Mesodermal cell (in vitro differentiated cells): ENCODE data around the gene PRDM1.
A peak's percentile ranks its signal among the peaks of the same experiment; 100 is the strongest.

ENCODE experiments used
- H3K27ac ChIP-seq: 2 replicates; pipeline ENCODE4 v1.7.0; 2013; ENCODE audit warnings: mild to moderate bottlenecking, low read depth, low read length, moderate library complexity; ENCODE audit not compliant: severe bottlenecking
- H3K36me3 ChIP-seq: 2 replicates; pipeline ENCODE4 v1.7.1; 2013; ENCODE audit warnings: mild to moderate bottlenecking, low read length, moderate library complexity; ENCODE audit not compliant: control insufficient read depth, insufficient read depth
- H3K4me1 ChIP-seq: one replicate; pipeline ENCODE4 v1.7.1; 2013; ENCODE audit warnings: mild to moderate bottlenecking, low read length; ENCODE audit not compliant: insufficient read depth, control insufficient read depth, poor library complexity, severe bottlenecking
- H3K4me3 ChIP-seq: 2 replicates; pipeline ENCODE4 v1.7.0; 2013; ENCODE audit warnings: low read length, control low read depth, mild to moderate bottlenecking; ENCODE audit not compliant: insufficient read depth, poor library complexity, severe bottlenecking; ENCODE audit errors: extremely low read depth
- H3K9me3 ChIP-seq: 2 replicates; pipeline ENCODE4 v1.7.1; 2013; ENCODE audit warnings: mild to moderate bottlenecking, low read length, moderate library complexity; ENCODE audit not compliant: control insufficient read depth
- WGBS, 2 experiments: methylation state at CpG; one replicate each; pipeline ENCODE4 v1.1.5; 2013; ENCODE audit warnings: missing lambda C conversion rate in 2 of 2; ENCODE audit not compliant: insufficient coverage in 2 of 2; 5-methylcytosine and 5-hydroxymethylcytosine counted together

Gene PRDM1

DNA sequence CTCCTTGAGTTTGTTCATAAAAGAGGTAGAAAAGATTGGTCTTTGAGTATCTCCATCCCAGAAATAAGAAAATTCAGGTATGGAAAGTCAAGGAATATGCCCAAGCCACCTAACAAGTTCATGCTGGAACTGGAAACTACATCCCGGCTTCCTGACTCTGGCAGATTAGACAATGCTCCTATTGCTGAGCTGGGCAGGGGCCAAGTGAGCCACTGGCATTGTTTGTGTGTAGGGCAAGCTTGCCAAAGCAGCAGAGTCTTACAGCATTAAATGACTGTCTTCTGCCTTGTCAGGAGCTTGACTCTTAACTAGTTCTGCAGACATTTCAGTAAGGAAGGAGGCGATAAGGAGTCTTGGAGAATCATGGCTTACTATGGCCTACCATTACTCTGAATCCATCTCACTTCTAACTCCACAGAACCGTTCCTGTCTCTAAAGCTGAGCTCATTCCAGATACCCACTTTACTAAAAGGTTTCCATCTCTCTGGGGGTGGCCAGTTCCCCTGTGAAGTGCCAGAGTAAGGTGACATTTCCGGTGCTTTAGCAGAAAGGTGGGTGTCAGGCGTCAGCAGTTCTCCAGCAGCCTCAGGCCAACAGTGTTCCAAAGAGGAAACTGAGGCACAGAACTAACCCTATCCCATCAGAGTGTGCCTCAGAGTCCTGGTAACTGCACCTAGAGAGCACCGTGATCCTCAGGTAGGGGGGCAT is 30.1 kb downstream of the PRDM1 start:
- Histone ChIP-seq H3K27ac (no peak overlapping the region), H3K36me3 (no peaks in the 10 kb centered on the region), H3K9me3 (no peaks in the 10 kb centered on the region), H3K4me1 (peaks cover 8% of the 10 kb centered on the region), H3K4me3 (no peak overlapping the region)
- WGBS, 2 experiments, result 83 to 94% methylated on average over 3 to 6 of the region's 6 CpGs

DNA sequence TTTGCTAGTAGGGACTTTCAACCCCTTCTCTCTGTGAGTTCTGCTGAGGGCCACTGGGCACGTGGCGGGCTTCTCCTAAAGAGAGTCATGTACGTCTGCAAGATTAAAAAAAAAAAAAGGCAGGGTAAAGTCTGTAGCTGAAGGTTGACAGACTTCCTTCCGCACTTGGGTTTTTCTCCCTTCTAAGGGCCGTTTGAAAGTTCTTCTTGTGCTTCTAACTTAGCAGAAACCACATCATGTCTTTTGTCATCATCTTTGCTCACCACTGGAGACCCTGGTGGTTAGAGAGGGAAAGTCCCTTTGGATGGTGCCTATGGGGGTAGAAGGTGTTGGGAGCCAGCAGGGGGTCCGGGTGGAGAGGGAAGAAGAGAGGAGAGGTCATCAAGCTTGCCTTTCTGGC is 31.4 kb downstream of the PRDM1 start:
- no peak overlapping the region for H3K4me3 ChIP-seq
- H3K27ac ChIP-seq, result no peak overlapping the region
- H3K9me3 ChIP-seq, result no peaks in the 10 kb centered on the region
- peaks cover 8% of the 10 kb centered on the region for H3K4me1 ChIP-seq
- no peaks in the 10 kb centered on the region for H3K36me3 ChIP-seq
- 93 to 95% methylated on average over 5 to 6 of the region's 6 CpGs for WGBS, 2 experiments

DNA sequence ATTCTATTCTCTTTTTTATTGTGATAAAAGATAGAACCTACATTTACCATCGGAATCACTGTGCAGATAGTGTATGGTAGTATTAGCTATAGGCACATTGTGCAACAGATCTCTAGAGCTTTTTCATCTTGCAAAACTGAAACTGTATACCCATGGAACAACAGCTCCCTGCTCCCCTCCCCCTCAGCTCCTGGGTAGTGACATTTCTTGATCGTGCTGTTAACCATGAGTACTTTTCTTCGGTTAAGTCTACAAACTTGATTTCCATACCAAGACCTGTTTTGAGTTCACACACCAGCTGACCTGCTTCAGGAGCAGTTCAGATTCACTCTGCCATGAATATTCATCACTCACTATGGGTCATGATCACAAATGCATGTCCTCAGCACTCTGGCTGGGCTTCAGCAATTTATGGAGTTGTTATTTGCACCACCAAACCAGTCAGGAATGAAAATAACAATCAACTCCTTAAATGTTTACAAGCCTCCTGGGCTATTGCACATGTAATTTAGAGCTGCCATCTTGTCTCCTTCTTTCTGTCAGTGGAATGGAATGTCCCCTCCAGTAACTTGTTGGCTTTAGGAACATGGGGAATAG is 32.8 kb downstream of the PRDM1 start:
- WGBS, 2 experiments, result 91 to 94% methylated on average over 2 of the region's 3 CpGs
- Histone ChIP-seq H3K36me3 (no peaks in the 10 kb centered on the region), H3K27ac (no peak overlapping the region), H3K4me1 (peaks cover 8% of the 10 kb centered on the region), H3K9me3 (no peaks in the 10 kb centered on the region), H3K4me3 (no peak overlapping the region)

- H3K36me3 ChIP-seq, result no peaks in the 10 kb centered on the region
- peaks cover 8% of the 10 kb centered on the region for H3K4me1 ChIP-seq
- WGBS, 2 experiments, result 80 to 86% methylated on average over 3 to 4 of the region's 9 CpGs
- no peak overlapping the region for H3K4me3 ChIP-seq
- no peaks in the 10 kb centered on the region for H3K9me3 ChIP-seq
- peak overlapping the region; percentile 13 for H3K27ac ChIP-seq
Measured at GRCh38 chr6:106119546-106119945, 33.4 kb downstream of the PRDM1 start.

DNA sequence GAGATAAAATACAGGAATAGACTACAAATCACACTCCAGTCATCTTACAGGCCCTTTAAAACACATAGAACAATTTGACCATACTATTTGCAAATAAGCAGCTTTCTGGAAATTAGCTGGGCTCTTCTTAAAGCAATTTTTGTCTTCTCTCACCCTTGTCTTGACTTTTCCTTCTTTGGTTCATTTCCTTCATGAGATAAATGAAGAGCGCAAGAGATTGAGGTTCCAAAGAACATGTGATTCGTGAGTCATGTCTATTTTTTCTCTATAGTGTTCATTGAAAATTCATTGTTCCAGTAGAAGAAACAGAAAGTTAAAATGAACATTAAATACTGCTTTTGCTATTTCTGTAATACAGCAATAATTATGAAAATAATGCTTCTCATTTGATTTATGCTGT is 33.9 kb downstream of the PRDM1 start:
- Histone ChIP-seq H3K4me1 (peaks cover 8% of the 10 kb centered on the region), H3K27ac (peak overlapping the region; percentile 13)
- WGBS, 2 experiments, result no CpG with 5 or more reads among the region's 2 CpGs

DNA sequence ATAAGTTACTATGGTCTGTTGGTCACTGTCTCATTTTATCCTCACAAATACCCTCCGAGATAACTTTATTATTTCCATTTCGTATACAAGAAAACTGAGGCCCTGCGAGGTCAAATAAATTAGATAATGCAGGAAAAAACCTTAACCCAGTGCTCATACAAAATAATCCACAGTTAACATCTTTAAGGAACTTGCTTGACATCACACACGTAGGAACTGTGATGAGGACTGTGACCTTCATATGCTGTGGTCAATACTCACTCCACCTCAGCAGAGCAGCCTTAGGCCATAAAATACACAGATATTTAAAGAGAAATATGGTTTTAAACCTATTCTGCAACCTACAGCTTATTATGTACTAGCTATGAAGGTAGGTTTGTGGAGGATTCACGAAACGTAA is 34.3 kb downstream of the PRDM1 start:
- no peak overlapping the region for H3K27ac ChIP-seq
- WGBS, 2 experiments, result 100% methylated on average over 3 of the region's 6 CpGs; no CpG with 5 or more reads in 1 of the 2 experiments
- peaks cover 8% of the 10 kb centered on the region for H3K4me1 ChIP-seq

More for the DNA sequence above, 33.9 kb downstream of the PRDM1 start:
- no peaks in the 10 kb centered on the region for H3K36me3 ChIP-seq
- H3K4me3 ChIP-seq, result no peak overlapping the region
- H3K9me3 ChIP-seq, result no peaks in the 10 kb centered on the region

GRCh38 chr6:106122306-106122918 is 36.3 kb downstream of the PRDM1 start:
- no peak overlapping the region for H3K4me3 ChIP-seq
- H3K9me3 ChIP-seq, result no peaks in the 10 kb centered on the region
- H3K4me1 ChIP-seq, result peaks cover 8% of the 10 kb centered on the region
- WGBS, 2 experiments, result 88 to 97% methylated on average over 4 to 5 of the region's 6 CpGs
- H3K36me3 ChIP-seq, result no peaks in the 10 kb centered on the region
- H3K27ac ChIP-seq, result no peak overlapping the region

More for the DNA sequence above, 34.3 kb downstream of the PRDM1 start:
- Histone ChIP-seq H3K9me3 (no peaks in the 10 kb centered on the region), H3K36me3 (no peaks in the 10 kb centered on the region), H3K4me3 (no peak overlapping the region)

DNA sequence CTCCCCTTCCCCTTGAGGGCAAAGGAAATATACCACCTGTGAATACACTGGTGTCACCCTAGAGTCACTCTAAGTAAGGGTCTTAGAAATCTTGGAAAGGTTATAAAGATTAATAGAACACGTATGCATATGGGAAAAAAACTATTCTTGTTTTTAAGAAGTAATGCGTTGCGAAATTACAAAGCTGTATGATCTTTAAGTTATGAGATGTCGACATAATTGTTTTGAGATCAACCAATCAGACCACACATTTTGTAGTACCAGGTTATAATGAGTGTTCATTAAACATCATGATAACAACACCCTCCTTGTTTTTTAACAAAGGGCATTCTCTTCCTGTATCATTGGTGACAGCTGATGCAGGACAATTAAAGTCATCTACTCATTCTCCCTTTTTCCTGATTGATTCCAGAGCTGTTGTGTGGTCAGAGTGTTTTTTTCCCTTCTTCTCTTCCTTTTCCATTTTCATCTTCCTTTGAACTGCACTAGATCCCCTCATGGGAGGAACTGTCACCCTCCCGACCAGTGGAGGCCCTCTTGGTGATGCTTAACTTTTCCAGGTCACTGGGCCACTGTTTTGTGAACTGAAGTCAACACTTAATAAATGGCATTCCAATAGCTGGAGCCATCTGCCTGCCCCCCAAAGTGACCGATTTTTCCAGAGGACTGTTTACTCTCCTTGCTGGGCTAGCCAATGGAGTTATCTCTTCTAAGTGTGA is 37.0 kb downstream of the PRDM1 start:
- H3K27ac ChIP-seq, result no peak overlapping the region
- H3K4me3 ChIP-seq, result no peak overlapping the region
- H3K9me3 ChIP-seq, result no peaks in the 10 kb centered on the region
- peaks cover 8% of the 10 kb centered on the region for H3K4me1 ChIP-seq
- H3K36me3 ChIP-seq, result no peaks in the 10 kb centered on the region
- WGBS, 2 experiments, result 94 to 96% methylated on average over 2 to 5 of the region's 6 CpGs

- no CpG with 5 or more reads among the region's 4 CpGs for WGBS, 2 experiments
- H3K4me3 ChIP-seq, result no peak overlapping the region
- H3K27ac ChIP-seq, result no peak overlapping the region
- peaks cover 8% of the 10 kb centered on the region for H3K4me1 ChIP-seq
- no peaks in the 10 kb centered on the region for H3K9me3 ChIP-seq
- no peaks in the 10 kb centered on the region for H3K36me3 ChIP-seq
Measured at GRCh38 chr6:106124015-106124414, 37.9 kb downstream of the PRDM1 start.

GRCh38 chr6:106124437-106125430 is 38.6 kb downstream of the PRDM1 start:
- H3K9me3 ChIP-seq, result no peaks in the 10 kb centered on the region
- 93 to 100% methylated on average over 6 of the region's 10 CpGs for WGBS, 2 experiments
- no peaks in the 10 kb centered on the region for H3K36me3 ChIP-seq
- no peak overlapping the region for H3K27ac ChIP-seq
- H3K4me3 ChIP-seq, result no peak overlapping the region
- H3K4me1 ChIP-seq, result peaks cover 6% of the 10 kb centered on the region
